DMS53 (cell line): ENCODE results near the gene CILP2.
A peak's percentile ranks its signal among the peaks of the same experiment; 100 is the strongest.

Experiments used
- DNase-seq: peaks from one replicate; lab custom pipeline; 2025; lab: John Stamatoyannopoulos, UW

CILP2 gene

DNA sequence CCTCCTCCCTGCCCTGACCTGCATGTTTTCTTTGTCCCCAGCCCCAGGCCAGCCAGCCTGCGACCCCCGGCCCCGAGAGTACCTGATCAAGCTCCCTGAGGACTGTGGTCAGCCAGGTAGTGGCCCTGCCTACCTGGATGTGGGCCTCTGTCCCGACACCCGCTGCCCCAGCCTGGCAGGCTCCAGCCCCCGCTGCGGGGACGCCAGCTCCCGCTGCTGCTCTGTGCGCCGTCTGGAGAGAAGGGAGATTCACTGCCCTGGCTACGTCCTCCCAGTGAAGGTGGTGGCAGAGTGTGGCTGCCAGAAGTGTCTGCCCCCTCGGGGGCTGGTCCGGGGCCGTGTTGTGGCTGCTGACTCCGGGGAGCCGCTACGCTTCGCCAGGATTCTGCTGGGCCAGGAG is 5.6 kb downstream of the CILP2 start:
- DNase-seq: no peak

DNA sequence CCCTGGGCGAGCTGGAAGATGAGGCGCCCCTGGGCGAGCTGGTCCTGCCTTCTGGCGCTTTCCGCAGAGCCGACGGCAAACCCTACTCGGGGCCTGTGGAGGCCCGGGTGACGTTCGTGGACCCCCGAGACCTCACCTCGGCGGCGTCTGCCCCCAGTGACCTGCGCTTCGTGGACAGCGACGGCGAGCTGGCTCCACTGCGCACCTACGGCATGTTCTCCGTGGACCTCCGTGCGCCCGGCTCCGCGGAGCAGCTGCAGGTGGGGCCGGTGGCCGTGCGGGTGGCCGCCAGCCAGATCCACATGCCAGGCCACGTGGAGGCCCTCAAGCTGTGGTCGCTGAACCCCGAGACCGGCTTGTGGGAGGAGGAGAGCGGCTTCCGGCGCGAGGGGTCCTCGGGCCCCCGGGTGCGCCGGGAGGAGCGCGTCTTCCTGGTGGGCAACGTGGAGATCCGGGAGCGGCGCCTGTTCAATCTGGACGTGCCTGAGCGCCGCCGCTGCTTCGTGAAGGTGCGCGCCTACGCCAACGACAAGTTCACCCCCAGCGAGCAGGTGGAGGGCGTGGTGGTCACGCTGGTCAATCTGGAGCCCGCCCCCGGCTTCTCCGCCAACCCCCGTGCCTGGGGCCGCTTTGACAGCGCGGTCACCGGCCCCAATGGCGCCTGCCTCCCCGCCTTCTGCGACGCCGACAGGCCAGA is 6.3 kb downstream of the CILP2 start:
- DNase-seq: peak; percentile 85

DNA sequence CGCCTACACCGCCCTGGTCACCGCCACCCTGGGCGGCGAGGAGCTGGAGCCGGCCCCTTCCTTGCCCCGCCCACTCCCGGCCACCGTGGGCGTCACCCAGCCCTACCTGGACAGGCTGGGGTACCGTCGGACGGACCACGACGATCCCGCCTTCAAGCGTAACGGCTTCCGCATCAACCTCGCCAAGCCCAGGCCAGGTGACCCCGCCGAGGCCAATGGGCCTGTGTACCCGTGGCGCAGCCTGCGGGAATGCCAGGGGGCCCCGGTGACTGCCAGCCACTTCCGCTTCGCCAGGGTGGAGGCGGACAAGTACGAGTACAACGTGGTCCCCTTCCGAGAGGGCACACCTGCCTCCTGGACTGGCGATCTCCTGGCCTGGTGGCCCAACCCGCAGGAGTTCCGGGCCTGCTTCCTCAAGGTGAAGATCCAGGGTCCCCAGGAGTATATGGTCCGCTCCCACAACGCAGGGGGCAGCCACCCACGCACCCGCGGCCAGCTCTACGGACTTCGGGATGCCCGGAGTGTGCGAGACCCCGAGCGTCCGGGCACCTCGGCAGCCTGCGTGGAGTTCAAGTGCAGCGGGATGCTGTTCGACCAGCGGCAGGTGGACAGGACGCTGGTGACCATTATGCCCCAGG is 7.0 kb downstream of the CILP2 start:
- DNase-seq: peak; percentile 85

DNA sequence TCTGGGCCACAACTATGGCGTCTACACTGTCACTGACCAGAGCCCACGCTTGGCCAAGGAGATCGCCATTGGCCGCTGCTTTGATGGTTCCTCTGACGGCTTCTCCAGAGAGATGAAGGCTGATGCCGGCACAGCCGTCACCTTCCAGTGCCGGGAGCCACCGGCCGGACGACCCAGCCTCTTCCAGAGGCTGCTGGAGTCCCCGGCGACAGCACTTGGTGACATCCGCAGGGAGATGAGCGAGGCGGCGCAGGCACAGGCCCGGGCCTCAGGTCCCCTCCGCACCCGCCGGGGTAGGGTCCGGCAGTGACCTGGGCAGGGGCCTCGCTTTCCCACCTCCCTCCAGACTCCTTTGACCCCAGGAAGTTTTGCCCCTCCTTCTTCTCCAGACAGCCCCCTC is 7.6 kb downstream of the CILP2 start:
- DNase-seq: no peak

DNA sequence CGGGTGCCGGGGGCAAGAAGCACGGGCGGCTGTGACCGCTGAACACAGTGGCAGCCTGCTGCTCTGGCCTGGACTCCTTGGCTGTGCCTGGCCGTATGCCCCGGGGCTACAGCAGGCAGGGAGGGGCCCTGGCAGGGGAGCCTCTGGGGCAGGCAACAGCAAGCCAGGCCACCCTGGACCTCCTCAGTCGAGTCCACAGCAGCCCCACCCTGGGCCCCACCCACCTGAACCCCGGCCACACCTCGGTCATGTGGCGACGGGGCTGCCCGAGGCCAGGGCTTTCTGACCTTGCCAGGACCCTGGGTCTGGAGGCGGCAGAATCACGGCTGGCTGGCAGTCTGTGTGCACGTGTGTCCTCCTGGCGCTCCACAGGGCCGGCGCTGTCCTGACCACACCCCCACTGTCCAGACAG is 8.7 kb downstream of the CILP2 start:
- no peak for DNase-seq

DNA sequence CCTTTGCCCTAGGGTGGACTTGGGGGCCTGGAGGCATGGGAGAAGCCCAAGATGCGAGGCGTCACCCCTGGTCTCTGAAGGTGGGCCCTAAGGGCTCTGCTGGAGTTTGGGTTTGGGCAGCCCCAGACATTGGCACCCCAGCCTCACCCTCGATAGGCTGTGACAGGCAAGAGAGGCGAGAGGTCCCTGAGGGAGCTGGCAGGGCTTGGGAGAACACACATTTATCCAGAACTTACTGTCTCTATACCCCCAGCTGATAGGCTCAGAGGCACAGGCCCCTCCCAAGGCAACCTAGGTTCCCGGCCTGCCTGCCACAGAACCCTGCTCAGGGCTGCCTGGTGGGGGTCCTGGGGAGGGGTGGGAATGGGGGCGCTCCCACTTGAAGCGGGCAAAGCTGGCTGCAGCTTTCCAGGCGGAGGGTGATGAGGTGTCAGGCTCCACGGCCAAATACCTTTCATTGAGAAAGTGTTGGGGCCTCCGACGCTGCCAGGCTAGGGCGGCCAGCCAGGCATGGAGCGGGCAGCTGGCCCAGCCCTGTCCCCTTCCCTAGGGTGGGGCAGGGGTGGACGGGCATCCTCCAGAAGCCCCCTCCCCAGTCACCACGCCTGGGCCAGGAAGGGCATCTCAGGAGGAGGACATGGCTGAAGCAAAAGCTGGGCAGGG is 9.7 kb downstream of the CILP2 start:
- DNase-seq: no peak

DNA sequence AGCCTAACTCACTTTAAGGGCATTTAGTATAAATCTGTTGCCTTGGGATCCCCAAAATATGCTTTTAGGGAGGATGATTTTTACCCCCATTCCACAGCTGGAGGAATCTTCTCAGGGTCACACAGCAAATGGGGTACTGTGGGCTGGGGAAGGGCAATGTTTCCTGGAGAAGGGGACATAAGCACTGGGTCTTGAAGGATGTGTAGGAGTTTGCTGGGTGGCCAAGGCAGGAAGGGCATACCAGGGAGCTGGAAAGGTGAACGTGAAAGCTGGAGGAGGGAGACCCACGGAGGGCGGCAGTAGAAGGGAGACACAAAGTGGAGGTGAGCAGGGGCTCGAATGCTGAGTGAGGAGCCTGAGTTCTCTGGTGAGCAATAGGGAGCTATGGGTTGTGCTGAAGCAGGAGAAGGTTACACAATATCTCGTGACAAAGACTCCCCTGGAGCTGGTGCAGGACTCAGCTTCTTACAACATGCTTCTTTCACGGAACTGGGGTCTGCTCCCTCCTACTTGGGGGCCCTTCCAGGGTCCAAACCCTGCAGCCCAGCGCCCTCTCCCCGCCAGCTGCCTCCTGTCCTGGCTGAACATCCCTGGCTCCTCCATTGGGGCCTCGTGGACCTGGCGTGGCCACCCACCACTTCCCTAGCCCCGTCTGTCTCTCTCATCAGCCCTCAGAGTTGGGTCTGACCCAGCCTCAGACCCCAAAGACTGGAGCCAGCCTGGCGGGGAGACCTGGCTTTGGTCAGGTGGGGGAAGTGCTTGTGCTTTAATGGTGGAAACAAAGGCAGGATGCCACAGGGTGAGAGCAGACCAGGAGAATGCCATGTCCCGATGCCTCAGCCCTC is 11.1 kb downstream of the CILP2 start:
- DNase-seq: no peak

DNA sequence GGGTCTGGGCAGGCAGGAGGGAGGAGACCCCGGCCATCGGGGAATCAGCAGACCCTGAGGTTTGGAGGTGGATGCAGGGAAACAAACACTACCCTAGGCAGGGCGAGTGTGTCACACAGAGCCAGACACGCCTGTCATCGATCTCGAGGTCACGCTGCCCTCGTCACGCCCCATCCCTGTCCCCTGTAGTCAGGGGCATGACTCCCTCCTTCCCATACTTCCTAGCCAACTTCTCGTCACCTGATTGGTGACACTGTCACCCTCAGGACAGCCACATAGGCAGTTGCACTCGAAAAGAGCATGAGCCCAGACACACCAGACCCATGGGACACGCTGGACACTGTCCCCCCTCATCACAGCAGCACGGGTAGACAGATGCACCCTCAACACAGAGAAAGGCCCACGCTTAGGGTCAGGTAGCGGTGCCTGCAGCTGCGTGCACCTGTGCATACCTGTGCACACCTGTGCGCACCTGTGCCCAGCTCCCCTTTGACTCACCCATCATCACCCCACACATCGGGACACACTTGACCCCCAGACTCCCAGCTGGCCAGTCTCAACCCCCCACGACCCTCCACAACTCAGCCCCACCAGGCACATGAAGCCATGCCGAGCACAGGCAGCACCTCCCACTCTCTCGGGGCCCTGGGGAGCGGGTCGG is 11.9 kb downstream of the CILP2 start:
- no peak for DNase-seq

DNA sequence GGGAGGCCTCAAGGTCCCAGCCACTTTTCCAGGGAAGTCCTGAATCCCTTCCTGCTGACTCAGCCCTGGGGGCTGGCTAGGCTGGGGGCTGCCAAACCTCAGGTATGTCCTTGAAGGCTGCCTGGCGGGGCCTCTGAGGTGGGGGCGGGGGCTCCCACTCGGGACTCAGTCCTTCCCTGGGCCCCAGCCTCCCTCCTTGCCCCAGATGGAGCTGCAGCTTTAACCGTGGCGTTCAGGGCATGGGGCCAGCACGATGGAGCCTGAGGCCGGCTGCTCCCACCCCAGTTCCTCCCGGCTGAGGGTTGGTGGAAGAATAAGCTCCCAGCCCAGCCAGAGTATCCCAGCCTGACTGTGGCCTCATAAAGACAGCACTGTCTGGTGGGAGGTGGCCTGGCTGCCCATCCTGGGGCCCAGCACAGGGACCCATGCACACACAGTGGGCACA is 12.4 kb downstream of the CILP2 start:
- no peak for DNase-seq

DNA sequence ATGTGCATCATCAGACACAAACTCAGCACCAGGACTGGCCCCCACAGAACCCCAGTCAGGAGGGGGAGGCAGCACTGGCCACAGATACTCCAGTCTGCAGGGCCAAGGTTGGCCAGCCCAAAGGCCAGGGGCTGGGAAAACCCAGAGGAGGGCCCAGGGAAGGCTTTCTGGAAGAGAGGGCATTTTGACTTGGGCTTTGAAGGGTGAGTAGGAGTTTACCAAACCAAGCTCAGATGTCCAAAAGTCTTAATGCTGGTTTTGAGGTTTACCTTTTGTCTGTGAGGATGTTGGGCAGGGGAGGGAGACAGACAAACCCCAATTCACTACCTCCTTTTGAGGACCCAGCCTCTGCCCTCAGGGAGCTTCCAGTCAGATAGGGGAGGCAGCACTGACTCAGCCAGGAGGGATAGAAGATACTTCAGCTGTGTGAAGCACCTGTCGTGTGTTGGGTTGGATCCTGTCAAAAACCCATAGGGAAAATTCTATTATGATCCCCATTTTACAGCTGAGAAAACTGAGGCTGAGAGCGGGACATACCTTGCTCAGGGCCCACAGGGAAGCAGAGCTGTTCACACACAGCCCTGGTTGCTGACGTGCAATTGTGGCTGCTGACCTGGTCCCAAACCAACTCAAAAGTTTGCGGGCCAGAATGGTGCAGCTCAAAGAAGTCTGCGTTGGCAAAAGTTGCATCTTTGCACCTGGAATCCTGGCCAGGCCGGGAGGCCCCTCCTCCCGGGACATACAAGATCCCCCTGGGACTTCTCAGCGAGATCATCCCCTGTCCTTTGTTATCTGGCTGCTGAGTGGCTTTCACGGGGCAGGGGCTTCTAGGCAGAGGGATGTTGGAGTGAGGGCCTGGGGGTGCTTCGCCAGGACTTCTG is 13.1 kb downstream of the CILP2 start:
- DNase-seq: no peak

DNA sequence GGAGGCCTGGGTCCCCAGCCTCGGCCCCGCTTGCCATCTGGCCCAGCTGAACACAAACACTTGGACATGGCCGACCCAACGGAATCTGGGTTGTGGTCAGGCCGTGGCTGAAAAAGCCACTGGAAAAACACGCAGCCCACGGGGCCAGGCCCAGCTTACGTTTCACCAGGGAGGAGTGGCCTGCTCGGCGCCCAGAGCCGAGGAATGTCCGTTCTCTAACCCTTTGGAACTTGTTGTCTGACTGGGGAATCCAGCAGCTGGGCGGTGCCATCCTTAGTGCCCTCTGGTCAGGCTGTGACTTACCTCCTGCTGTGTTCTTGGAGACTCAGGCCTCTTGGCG is 13.8 kb downstream of the CILP2 start:
- no peak for DNase-seq

DNA sequence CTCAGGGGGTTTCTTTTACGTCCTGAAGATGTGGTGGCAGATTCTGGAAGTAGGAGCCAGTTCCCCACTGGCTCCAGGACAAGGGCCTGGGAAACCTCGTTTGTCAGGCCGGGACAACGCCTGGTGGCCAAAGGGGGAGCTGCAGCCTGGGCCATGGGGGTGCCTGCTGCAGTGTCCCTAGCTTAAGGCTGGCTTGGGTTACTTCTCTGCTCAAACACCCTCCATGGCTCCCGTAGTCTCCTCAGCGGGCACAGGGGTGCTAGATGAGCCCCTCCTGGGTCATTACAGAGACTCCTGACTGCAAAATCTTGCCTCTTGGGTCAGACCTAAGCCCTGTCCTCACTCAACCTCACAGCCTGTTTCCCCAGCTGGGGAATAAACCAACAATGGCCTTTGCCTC is 14.7 kb downstream of the CILP2 start:
- DNase-seq: peak; percentile 61

DNA sequence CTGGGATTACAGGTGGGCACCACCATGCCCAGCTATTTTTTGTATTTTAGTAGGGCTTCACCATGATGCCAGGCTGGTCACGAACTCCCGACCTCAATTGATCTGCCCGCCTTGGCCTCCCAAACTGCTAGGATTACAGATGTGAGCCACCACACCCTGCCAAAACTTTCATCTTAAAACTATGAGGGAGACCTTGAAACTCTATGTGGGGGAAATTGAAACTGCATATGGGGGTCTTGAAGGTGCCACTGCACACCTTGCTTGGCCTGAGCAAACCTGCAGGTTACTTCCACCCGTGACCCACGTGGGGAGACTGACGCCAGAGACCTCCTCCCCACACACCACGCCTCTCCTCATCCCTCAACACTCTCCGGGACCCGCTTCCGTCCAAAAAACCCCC is 15.6 kb downstream of the CILP2 start:
- DNase-seq: no peak

DNA sequence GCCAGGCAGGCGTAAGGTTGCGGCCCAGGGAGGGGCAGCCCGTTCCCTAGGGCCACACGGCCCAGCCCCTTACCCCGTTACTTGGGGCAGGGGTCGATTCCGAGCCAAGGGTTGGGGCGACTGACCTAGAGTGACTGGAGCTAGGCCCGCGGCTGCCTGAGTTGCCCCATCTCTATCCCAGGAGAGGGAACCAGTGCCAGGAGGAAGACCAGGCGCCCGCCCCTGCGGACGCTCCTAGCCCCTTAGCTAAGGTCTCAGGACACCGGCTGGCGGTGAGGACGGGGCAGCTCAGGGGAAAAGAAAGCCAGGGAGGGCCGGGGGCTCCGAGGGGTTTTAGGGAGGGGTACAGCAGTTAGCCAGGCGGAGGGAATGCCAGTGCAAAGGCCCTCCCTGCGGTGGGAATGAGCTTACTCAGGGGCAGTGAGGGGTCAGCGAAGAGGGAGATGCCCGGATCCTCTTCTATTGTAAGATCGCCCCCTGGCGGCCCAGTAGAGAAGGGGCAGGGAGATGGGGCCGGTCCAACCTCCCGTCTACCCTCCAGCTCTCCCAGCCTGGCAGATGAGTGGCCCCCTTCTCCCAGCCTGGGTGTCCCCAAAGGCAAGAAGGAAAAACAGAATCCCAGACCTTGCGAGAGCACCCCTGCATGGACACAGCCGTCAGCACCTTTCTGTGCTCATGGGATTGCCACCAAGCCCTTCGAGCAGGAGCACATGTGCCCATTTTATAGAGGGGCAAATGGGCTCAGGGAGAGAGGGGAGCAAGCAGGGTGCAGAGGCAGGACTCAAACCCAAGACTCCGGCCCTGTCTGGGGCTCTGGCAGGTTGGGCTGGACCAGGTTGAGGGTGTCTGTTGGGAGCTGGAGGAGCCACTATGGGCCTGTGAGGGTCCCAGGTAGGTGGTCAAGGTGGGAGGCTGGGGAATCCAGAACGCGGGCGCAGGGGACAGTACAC is 16.3 kb downstream of the CILP2 start:
- DNase-seq: peak; percentile 68

DNA sequence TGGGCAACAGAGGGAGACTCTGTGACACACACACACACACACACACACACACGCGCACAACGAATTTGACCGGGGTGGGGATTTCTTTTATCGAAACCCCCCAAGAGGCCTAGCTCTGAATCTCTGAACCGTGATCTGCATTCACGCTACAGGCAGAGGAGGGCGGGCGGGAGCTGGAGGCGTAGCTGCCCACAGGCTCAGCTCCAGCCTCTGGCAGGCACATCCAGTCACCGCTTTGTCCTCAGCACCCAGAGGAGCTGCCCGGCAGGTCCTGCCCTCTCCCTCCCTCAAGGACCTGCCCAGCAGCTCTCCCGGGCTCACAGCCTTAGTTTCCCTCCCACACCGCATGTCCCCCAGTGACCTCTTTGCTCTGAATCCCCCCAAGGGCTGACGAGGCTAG is 20.0 kb downstream of the CILP2 start:
- DNase-seq: no peak

DNA sequence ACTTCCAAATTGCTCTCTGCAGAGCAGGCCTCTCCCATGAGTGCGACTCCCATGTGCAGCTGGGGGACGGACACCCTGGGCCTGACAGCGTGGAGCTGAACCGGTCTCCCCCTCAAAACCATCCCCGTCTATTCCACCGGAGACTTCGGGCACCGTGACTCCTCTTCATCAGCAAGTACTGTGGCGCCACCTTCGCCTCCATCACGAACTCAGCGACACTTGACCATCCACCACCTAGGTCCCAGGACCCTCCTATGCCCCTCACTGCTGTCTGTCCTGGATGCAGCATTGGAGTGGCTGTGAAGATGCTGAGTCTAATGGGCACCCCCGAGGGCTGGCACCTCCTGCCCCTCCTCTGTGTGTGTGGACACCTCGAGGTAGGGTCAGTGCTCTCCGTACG is 20.6 kb downstream of the CILP2 start:
- DNase-seq: no peak

DNA sequence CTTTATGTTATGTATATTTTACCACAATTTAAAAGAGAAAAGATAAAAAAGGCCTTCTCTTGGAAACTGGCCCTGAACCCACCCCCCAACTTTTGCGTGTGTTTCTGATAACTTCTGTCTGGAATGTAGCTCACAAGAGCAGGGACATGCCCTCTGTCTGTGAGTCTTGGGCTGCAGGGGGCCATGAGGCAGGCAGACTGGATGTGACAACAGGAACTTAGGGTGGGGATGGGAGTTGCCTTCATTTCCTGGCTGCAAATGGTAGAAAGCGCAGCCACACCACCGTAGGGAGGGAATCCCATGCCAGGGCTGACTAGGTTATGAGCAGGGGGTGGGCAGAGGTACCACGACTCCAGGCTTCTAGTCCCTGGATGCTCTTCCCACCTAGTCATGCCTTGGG is 21.9 kb downstream of the CILP2 start:
- DNase-seq: no peak

DNA sequence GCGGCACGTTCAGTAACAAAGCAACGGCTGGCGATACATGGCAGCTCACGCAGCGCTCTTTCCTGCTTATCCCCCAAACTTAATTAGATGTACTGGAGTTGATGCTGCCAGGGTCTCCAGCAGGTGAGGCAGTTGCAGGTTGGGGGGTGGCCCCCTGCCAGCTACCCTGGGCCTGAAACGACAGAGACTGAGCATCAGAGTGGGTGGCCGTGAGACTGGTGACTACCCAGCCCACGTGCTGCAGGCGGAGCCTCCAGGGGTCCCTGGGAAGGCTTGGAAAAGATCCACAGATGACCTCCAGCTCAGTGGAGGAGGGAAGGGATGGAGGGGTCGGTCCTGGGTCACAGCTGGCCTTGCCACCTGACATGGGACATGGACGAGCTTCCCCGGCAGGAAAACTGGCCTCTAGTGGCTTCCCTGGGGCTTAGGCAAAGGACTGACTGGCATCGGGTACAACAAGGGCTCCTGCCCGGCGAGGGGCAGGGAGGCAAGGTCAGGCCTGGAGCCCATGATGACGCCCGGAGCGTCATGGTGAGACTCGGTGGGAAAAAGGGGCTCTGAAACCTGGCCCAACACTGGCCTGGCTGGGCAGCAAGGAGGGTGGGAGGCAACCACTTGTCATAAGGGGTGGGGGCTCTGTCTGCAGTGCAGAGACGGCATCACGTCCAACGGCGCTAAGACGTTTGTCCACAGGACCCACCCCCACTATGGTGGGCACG is 24.0 kb downstream of the CILP2 start:
- no peak for DNase-seq

DNA sequence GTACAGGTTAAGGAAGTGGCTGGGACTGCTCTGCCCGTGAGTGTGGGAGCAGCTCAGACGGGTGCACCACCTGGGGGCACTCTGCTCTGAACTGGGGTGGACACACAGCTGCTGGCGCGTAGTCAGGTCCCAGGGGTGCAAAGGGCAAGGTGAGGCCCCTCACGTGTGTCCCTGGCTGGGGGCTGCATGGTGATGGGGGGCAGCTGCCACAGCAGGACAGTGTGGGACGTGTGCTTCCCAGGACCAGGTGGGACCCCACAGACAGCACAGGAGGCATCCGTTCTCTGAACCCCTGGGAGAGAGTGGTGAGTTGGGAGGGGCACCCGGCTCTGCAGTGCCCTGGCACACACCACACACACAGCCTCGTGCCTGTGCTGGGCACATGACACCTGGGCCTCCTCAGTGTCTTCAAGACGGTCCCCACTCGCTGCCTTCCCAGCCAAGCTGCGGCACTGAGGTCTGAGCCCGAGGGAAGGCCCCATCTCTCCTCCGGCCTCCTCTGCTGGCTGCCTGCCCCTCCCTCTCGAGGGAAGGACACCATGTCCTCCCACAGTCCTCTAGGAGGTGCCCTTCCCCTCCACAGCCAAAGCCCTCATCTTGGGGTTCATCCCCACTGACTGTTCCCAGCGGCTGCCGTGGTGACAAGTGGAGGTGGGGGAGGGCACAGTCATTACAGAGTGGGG is 24.7 kb downstream of the CILP2 start:
- DNase-seq: no peak
